Thoracic aorta (tissue), 2 donors: ENCODE measurements around the gene ZFAND6. TPM values are rescaled to one million over a fixed set of nuclear protein-coding genes. Genes with fewer than 3 reads are reported as not detected.

Experiments
- ATAC-seq: fragments of 150-250 bp; one replicate; pipeline ENCODE4 v1.8.0; 2017; ENCODE audit warnings: low read depth; ENCODE audit not compliant: insufficient number of reproducible peaks, low FRiP score
- DNase-seq: peaks from one replicate; pipeline ENCODE4 v3.0.0-alpha.2; 2020; ENCODE audit warnings: low spot score
- H3K27ac ChIP-seq, 2 donors: fragments of 200-600 bp; sonication (generic); 1 replicate in 1 of 2; 2 replicates in 1 of 2; pipeline ENCODE4 v1.5.1; 2016; ENCODE audit warnings: mild to moderate bottlenecking in 2 of 2, moderate library complexity in 2 of 2
- H3K27me3 ChIP-seq: fragments of 200-600 bp; sonication (generic); replicated peaks from 2 replicates; pipeline ENCODE4 v1.6.0; 2016; ENCODE audit warnings: mild to moderate bottlenecking; ENCODE audit not compliant: insufficient read depth
- H3K36me3 ChIP-seq: fragments of 200-600 bp; sonication (generic); one replicate; pipeline ENCODE4 v1.5.1; 2016
- H3K4me1 ChIP-seq, 2 donors: fragments of 200-600 bp; sonication (generic); 1 replicate in 1 of 2; 2 replicates in 1 of 2; pipeline versions ENCODE4 v1.5.1 to v1.6.0; 2016; ENCODE audit warnings: low read depth in 2 of 2, mild to moderate bottlenecking in 1 of 2; ENCODE audit not compliant: control insufficient read depth in 1 of 2
- H3K4me3 ChIP-seq: fragments of 200-600 bp; sonication (generic); 2 replicates; pipeline ENCODE4 v1.5.1; 2016; ENCODE audit warnings: mild to moderate bottlenecking
- H3K9me3 ChIP-seq: fragments of 200-600 bp; sonication (generic); 2 replicates; pipeline ENCODE4 v1.5.1; 2016
- total RNA-seq, 2 donors: library from RNA; depleted of rRNA; stranded (reverse); fragments of >200 nt; gene quantifications; one replicate each; pipeline versions ENCODE4 v1.1.0 to v1.2.3, GENCODE V29; 2016
- TF ChIP-seq, protein P1 (sequence below): fragments of 200-600 bp; sonication (generic); IDR thresholded peaks from one replicate; pipeline ENCODE4 v1.5.1; 2019; ENCODE audit warnings: antibody characterized with exemption

The ZFAND6 gene
- total RNA-seq, 2 donors from 2014 or later = 43.5 to 80.0 TPM

DNA sequence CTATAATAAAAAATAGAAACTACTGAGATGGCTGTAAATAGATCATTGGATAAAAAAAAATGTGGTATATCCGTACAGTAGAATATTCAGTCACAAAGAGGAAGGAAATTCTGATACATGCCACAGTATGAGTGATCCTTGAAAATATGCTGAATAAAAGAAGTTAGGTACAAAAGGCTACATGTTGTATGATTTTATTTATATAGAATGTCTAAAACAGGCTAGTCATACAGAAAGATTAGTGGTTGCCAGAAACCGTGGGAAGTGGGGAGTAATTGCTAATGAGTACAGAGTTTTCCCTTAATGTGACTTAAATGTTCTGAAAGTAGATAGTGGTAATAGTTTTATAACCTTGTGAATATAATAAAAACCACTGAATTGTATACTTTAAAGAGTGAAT is 68.4 kb downstream of the ZFAND6 start:
- no peak overlapping the region for H3K4me3 ChIP-seq
- H3K27me3 ChIP-seq = no peaks in the 10 kb centered on the region
- TF ChIP-seq, protein P1, sequence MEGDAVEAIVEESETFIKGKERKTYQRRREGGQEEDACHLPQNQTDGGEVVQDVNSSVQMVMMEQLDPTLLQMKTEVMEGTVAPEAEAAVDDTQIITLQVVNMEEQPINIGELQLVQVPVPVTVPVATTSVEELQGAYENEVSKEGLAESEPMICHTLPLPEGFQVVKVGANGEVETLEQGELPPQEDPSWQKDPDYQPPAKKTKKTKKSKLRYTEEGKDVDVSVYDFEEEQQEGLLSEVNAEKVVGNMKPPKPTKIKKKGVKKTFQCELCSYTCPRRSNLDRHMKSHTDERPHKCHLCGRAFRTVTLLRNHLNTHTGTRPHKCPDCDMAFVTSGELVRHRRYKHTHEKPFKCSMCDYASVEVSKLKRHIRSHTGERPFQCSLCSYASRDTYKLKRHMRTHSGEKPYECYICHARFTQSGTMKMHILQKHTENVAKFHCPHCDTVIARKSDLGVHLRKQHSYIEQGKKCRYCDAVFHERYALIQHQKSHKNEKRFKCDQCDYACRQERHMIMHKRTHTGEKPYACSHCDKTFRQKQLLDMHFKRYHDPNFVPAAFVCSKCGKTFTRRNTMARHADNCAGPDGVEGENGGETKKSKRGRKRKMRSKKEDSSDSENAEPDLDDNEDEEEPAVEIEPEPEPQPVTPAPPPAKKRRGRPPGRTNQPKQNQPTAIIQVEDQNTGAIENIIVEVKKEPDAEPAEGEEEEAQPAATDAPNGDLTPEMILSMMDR = no peak
- ATAC-seq (no peak), DNase-seq (no peak)
- H3K4me1 ChIP-seq = no peaks in the 10 kb centered on the region
- H3K36me3 ChIP-seq = peaks cover 4% of the 10 kb centered on the region
- no peak overlapping the region for H3K27ac ChIP-seq
- no peaks in the 10 kb centered on the region for H3K9me3 ChIP-seq

DNA sequence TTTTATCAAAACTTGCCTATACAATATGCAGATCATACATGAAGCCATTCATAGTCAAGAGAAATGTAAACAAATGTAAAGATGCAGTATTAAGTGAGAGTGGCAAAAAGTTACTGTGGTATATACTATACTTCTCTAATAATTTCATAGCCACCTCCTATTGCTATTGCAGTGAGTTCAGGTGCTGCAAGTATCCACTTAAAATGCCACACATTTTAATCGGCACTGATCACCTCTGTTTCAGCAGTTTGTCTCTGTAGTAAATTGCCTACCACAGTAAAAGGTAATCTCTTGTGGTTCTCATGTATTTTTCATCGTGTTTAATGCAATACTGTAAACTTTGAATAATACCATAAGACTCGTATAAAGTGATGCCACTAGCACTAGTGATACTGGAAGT is 72.9 kb downstream of the ZFAND6 start:
- no peaks in the 10 kb centered on the region for H3K9me3 ChIP-seq
- H3K36me3 ChIP-seq = peaks cover 3% of the 10 kb centered on the region
- H3K27me3 ChIP-seq = no peaks in the 10 kb centered on the region
- H3K4me1 ChIP-seq = no peaks in the 10 kb centered on the region
- no peak overlapping the region for H3K27ac ChIP-seq
- no peak for DNase-seq
- H3K4me3 ChIP-seq = no peak overlapping the region
- ATAC-seq = no peak
- TF ChIP-seq, protein P1 = no peak

DNA sequence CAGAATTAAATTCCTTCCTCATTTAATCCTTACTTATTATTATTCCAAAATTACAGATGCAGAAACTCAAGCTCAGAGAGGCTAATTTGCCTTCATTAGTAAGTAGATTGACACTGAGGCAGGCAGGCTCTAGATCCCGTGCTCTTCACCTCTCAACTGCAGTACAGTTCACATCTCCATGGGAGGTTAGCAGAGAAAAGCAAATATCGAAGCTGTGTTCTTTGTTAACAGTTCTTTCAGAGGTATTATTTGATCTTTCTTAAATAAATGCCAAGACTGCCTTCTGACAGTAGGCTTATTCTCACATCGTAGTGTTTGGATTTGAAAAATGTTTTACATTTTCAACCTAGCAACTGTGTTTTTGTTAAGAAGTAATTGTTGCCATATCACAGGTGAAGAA is 77.4 kb downstream of the ZFAND6 start:
- Histone ChIP-seq H3K4me1 (no peaks in the 10 kb centered on the region), H3K27me3 (no peaks in the 10 kb centered on the region), H3K9me3 (no peaks in the 10 kb centered on the region), H3K36me3 (peaks cover 3% of the 10 kb centered on the region), H3K4me3 (no peak overlapping the region), H3K27ac (no peak overlapping the region)
- no peak for DNase-seq
- TF ChIP-seq, protein P1 = no peak
- ATAC-seq = no peak

DNA sequence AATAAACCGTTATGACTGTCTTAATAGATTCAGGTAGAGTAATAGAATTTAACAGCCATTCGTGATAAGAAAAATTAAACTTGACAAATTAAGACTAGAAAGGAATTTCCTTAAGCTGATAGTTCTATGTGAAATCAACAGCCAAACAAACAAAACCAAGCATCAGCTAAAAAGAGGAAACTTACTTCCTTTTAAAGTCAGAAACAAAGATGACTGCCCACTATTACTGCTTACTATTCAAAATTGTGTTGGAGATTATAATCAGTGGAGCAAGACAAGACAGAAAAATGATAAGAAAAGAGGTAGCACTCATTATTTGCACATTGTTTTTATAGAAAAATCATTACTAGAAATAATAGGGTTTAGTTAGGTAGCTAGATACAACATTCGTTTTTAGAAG is 79.5 kb downstream of the ZFAND6 start:
- no peaks in the 10 kb centered on the region for H3K27me3 ChIP-seq
- TF ChIP-seq, protein P1 = no peak
- H3K4me1 ChIP-seq = no peaks in the 10 kb centered on the region
- ATAC-seq = no peak
- H3K4me3 ChIP-seq = no peak overlapping the region
- no peak overlapping the region for H3K27ac ChIP-seq
- DNase-seq = no peak
- peaks cover 3% of the 10 kb centered on the region for H3K36me3 ChIP-seq
- H3K9me3 ChIP-seq = no peaks in the 10 kb centered on the region

DNA sequence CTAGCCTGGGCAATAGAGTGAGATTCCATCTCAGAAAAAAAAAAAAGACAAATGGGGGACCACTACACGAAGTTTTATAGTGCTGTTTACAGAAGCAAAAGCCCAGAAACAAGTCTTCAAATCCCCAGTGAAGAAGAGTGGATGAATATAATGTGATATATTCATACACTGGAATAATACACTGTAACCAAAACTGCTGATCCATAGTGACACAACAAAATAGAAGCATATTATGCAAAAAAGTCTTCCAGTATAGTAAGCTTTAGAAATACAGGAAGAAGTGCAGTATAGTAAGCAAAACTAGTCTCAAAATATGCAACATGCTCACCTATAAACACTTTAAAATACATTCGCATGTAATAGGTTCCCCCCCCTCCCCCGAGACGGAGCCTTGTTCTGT is 81.4 kb downstream of the ZFAND6 start:
- Histone ChIP-seq H3K27me3 (no peaks in the 10 kb centered on the region), H3K4me3 (no peak overlapping the region), H3K27ac (no peak overlapping the region), H3K9me3 (no peaks in the 10 kb centered on the region), H3K4me1 (no peaks in the 10 kb centered on the region), H3K36me3 (no peaks in the 10 kb centered on the region)
- TF ChIP-seq, protein P1 = no peak
- ATAC-seq (no peak), DNase-seq (no peak)
